ENCODE results near the gene PRMT7.
A peak's percentile ranks its signal among the peaks of the same experiment; 100 is the strongest.

PRMT7 gene

GRCh38 chr16:68276223-68276622, 34.6 kb upstream of the PRMT7 start:
- Histone ChIP-seq H2AFZ (ENCODE audit: low read depth, low read length) (no peak overlapping the region), H4K20me1 (ENCODE audit: insufficient read depth, low read length) (peaks cover 43% of the 10 kb centered on the region), H3K9me3 (ENCODE audit: insufficient read depth, low read length, severe bottlenecking) (no peaks in the 10 kb centered on the region), H3K4me1 (ENCODE audit: insufficient read depth, low read length) (peaks cover 57% of the 10 kb centered on the region), H3K27ac (ENCODE audit: low read length) (peak overlapping the region; percentile 81), H3K36me3 (ENCODE audit: insufficient read depth, low read length) (peaks cover 60% of the 10 kb centered on the region), H3K4me3 (ENCODE audit: low read depth in 1 of 2, low read length in 2 of 2) (peak overlapping the region in 1 of 2 experiments; percentile 19; a peak in 2 of 4 replicates), H3K9ac (ENCODE audit: low read depth, low read length) (peak overlapping the region; percentile 36), H3K4me2 (ENCODE audit: insufficient read depth, low read length) (peak overlapping the region; percentile 48), H3K27me3 (ENCODE audit: insufficient read depth, low read length, poor library complexity) (no peaks in the 10 kb centered on the region), H3K79me2 (ENCODE audit: insufficient read depth, low read length) (peaks cover 83% of the 10 kb centered on the region)
- ATAC-seq (ENCODE audit: insufficient read depth, low read depth), result no peak
- TF ChIP-seq CTCF (IDR thresholded peaks at IDR 0.05; ENCODE audit: borderline replicate concordance, extremely low read depth, low read length, poor library complexity, severe bottlenecking) (no peak), EZH2 (IDR thresholded peaks at IDR 0.05; ENCODE audit: borderline replicate concordance, low read depth, low read length, severe bottlenecking) (no peak)
- DNase-seq, result no peak

GRCh38 chr16:68279726-68280558, 30.9 kb upstream of the PRMT7 start:
- TF ChIP-seq CTCF (IDR thresholded peaks at IDR 0.05; ENCODE audit: borderline replicate concordance, extremely low read depth, low read length, poor library complexity, severe bottlenecking), result no peak
- no peak for TF ChIP-seq EZH2 (IDR thresholded peaks at IDR 0.05; ENCODE audit: borderline replicate concordance, low read depth, low read length, severe bottlenecking)
- Histone ChIP-seq H3K79me2 (ENCODE audit: insufficient read depth, low read length) (peaks cover 82% of the 10 kb centered on the region), H2AFZ (ENCODE audit: low read depth, low read length) (no peak overlapping the region), H3K27ac (ENCODE audit: low read length) (no peak overlapping the region), H3K27me3 (ENCODE audit: insufficient read depth, low read length, poor library complexity) (no peaks in the 10 kb centered on the region), H3K4me2 (ENCODE audit: insufficient read depth, low read length) (no peak overlapping the region), H3K9me3 (ENCODE audit: insufficient read depth, low read length, severe bottlenecking) (no peaks in the 10 kb centered on the region), H4K20me1 (ENCODE audit: insufficient read depth, low read length) (peaks cover 20% of the 10 kb centered on the region), H3K36me3 (ENCODE audit: insufficient read depth, low read length) (peaks cover 61% of the 10 kb centered on the region), H3K4me1 (ENCODE audit: insufficient read depth, low read length) (peaks cover 40% of the 10 kb centered on the region), H3K4me3 (ENCODE audit: low read depth in 1 of 2, low read length in 2 of 2) (no peak overlapping the region), H3K9ac (ENCODE audit: low read depth, low read length) (no peak overlapping the region)
- no peak for ATAC-seq (ENCODE audit: insufficient read depth, low read depth)
- no peak for DNase-seq

GRCh38 chr16:68281368-68282063, 29.3 kb upstream of the PRMT7 start:
- Histone ChIP-seq H3K4me2 (ENCODE audit: insufficient read depth, low read length) (no peak overlapping the region), H4K20me1 (ENCODE audit: insufficient read depth, low read length) (peaks cover 18% of the 10 kb centered on the region; the same call in 1 of the 2 replicates), H3K4me3 (ENCODE audit: low read depth in 1 of 2, low read length in 2 of 2) (no peak overlapping the region), H3K9me3 (ENCODE audit: insufficient read depth, low read length, severe bottlenecking) (no peaks in the 10 kb centered on the region), H3K27ac (ENCODE audit: low read length) (no peak overlapping the region), H3K27me3 (ENCODE audit: insufficient read depth, low read length, poor library complexity) (no peaks in the 10 kb centered on the region), H3K36me3 (ENCODE audit: insufficient read depth, low read length) (peaks cover 70% of the 10 kb centered on the region), H3K79me2 (ENCODE audit: insufficient read depth, low read length) (peaks cover 93% of the 10 kb centered on the region), H3K4me1 (ENCODE audit: insufficient read depth, low read length) (peaks cover 40% of the 10 kb centered on the region), H3K9ac (ENCODE audit: low read depth, low read length) (no peak overlapping the region), H2AFZ (ENCODE audit: low read depth, low read length) (no peak overlapping the region)
- peak; percentile 53 for DNase-seq
- no peak for TF ChIP-seq CTCF (IDR thresholded peaks at IDR 0.05; ENCODE audit: borderline replicate concordance, extremely low read depth, low read length, poor library complexity, severe bottlenecking)
- TF ChIP-seq EZH2 (IDR thresholded peaks at IDR 0.05; ENCODE audit: borderline replicate concordance, low read depth, low read length, severe bottlenecking), result no peak
- peak; percentile 62 for ATAC-seq (ENCODE audit: insufficient read depth, low read depth)

All from DND-41 (cell line).